ENCODE results near the gene LCN10. TPM values are rescaled to one million over a fixed set of nuclear protein-coding genes. Genes with fewer than 3 reads are reported as not detected.
A peak's percentile ranks its signal among the peaks of the same experiment; 100 is the strongest.

LCN10 gene
- total and polyA plus RNA-seq, 2 of the 13 experiments (the other 11 are each of a cell fraction or from before 2014, with no cell fraction given), result 0.53 to 0.61 TPM

- TF ChIP-seq, protein P1, sequence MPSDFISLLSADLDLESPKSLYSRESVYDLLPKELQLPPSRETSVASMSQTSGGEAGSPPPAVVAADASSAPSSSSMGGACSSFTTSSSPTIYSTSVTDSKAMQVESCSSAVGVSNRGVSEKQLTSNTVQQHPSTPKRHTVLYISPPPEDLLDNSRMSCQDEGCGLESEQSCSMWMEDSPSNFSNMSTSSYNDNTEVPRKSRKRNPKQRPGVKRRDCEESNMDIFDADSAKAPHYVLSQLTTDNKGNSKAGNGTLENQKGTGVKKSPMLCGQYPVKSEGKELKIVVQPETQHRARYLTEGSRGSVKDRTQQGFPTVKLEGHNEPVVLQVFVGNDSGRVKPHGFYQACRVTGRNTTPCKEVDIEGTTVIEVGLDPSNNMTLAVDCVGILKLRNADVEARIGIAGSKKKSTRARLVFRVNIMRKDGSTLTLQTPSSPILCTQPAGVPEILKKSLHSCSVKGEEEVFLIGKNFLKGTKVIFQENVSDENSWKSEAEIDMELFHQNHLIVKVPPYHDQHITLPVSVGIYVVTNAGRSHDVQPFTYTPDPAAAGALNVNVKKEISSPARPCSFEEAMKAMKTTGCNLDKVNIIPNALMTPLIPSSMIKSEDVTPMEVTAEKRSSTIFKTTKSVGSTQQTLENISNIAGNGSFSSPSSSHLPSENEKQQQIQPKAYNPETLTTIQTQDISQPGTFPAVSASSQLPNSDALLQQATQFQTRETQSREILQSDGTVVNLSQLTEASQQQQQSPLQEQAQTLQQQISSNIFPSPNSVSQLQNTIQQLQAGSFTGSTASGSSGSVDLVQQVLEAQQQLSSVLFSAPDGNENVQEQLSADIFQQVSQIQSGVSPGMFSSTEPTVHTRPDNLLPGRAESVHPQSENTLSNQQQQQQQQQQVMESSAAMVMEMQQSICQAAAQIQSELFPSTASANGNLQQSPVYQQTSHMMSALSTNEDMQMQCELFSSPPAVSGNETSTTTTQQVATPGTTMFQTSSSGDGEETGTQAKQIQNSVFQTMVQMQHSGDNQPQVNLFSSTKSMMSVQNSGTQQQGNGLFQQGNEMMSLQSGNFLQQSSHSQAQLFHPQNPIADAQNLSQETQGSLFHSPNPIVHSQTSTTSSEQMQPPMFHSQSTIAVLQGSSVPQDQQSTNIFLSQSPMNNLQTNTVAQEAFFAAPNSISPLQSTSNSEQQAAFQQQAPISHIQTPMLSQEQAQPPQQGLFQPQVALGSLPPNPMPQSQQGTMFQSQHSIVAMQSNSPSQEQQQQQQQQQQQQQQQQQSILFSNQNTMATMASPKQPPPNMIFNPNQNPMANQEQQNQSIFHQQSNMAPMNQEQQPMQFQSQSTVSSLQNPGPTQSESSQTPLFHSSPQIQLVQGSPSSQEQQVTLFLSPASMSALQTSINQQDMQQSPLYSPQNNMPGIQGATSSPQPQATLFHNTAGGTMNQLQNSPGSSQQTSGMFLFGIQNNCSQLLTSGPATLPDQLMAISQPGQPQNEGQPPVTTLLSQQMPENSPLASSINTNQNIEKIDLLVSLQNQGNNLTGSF (CRISPR knock-in tag; IDR thresholded peaks at IDR 0.05), result peak; percentile 82; the same call in 1 of the 2 replicates
- TF ChIP-seq ZNF703 (CRISPR knock-in tag; IDR thresholded peaks at IDR 0.05; ENCODE audit: borderline replicate concordance) (peak; percentile 86; the same call in 1 of the 2 replicates), NR2C2 (CRISPR knock-in tag; IDR thresholded peaks at IDR 0.05; ENCODE audit: borderline replicate concordance) (peak; percentile 59; the same call in 1 of the 2 replicates), NFIC (IDR thresholded peaks at IDR 0.05; ENCODE audit: low read length) (no peak), MYNN (CRISPR knock-in tag; IDR thresholded peaks at IDR 0.05; ENCODE audit: low read depth) (peak; percentile 49; the same call in 1 of the 2 replicates), ZNF639 (CRISPR knock-in tag; conservative IDR thresholded peaks at IDR 0.05) (peak; percentile 82), ZBED4 (CRISPR knock-in tag; IDR thresholded peaks at IDR 0.05; ENCODE audit: borderline replicate concordance) (peak; percentile 56; the same call in 1 of the 2 replicates), E2F5 (CRISPR knock-in tag; conservative IDR thresholded peaks at IDR 0.05) (peak; percentile 73), ZNF766 (CRISPR knock-in tag; IDR thresholded peaks at IDR 0.05; ENCODE audit: borderline replicate concordance) (0 out of 2 replicates have a peak, but pooled peaks have one; percentile 31), FOXK1 (CRISPR knock-in tag; IDR thresholded peaks at IDR 0.05; ENCODE audit: borderline replicate concordance, low read depth) (peak; percentile 74; the same call in 1 of the 2 replicates), JDP2 (CRISPR knock-in tag; IDR thresholded peaks at IDR 0.05; ENCODE audit: borderline replicate concordance) (no peak), TEAD3 (CRISPR knock-in tag; optimal IDR thresholded peaks at IDR 0.05; ENCODE audit: borderline replicate concordance) (peak; percentile 66)
- TF ChIP-seq, protein P2, sequence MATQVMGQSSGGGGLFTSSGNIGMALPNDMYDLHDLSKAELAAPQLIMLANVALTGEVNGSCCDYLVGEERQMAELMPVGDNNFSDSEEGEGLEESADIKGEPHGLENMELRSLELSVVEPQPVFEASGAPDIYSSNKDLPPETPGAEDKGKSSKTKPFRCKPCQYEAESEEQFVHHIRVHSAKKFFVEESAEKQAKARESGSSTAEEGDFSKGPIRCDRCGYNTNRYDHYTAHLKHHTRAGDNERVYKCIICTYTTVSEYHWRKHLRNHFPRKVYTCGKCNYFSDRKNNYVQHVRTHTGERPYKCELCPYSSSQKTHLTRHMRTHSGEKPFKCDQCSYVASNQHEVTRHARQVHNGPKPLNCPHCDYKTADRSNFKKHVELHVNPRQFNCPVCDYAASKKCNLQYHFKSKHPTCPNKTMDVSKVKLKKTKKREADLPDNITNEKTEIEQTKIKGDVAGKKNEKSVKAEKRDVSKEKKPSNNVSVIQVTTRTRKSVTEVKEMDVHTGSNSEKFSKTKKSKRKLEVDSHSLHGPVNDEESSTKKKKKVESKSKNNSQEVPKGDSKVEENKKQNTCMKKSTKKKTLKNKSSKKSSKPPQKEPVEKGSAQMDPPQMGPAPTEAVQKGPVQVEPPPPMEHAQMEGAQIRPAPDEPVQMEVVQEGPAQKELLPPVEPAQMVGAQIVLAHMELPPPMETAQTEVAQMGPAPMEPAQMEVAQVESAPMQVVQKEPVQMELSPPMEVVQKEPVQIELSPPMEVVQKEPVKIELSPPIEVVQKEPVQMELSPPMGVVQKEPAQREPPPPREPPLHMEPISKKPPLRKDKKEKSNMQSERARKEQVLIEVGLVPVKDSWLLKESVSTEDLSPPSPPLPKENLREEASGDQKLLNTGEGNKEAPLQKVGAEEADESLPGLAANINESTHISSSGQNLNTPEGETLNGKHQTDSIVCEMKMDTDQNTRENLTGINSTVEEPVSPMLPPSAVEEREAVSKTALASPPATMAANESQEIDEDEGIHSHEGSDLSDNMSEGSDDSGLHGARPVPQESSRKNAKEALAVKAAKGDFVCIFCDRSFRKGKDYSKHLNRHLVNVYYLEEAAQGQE (IDR thresholded peaks at IDR 0.05; ENCODE audit: borderline replicate concordance in 1 of 2, low read depth in 1 of 2, low read length in 2 of 2), result peak in 1 of 2 experiments; percentile 75; a peak in 1 of 4 replicates
These were observed 14.6 kb downstream of the LCN10 start (continued) for GRCh38 chr9:136728080-136728547.
